HG02973 (cell line): ENCODE results near the gene CNTF.

Experiments used
- ATAC-seq: cut with Tn5 transposase; IDR thresholded peaks from one replicate; pipeline ENCODE4 v1.9.1; 2021; ENCODE audit warnings: moderate library complexity; ENCODE audit not compliant: unreplicated experiment

The CNTF gene

DNA sequence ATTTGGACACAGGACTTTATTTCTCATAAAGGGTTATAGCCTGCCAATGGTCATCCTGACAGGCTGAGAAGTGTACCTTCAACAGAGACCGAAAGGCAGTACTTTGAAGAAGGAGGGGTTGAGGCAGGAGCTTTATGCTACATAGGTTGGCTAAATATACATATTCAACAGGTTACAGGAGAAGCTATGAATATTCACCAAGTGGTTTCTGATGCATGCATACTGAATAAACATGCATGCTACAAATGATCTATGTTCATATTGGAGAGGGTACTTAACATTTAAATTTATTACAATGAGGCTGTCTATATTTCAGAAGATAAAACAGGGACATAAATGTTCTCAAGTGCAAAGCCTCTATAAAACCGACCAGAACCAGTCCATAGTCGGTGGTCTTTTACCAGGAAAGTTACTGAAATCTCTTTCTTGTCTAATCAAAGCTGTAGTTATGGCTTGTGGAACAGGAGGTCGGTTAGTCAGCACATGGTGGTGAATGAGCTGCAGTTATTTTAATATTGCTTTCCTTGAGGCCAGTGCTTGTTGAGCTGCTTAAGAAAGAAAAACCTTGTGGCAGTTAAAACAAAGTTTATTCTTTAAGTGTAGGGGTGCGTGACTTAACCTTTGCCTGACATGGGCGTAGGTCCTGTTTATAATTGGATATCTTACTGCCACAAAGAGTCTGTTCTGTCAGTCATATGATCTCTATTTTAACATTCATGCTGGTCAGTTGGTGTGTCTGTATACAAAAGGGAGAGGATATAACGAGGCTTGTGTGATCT lies 19.5 kb downstream of the CNTF start:
- no peak for ATAC-seq

DNA sequence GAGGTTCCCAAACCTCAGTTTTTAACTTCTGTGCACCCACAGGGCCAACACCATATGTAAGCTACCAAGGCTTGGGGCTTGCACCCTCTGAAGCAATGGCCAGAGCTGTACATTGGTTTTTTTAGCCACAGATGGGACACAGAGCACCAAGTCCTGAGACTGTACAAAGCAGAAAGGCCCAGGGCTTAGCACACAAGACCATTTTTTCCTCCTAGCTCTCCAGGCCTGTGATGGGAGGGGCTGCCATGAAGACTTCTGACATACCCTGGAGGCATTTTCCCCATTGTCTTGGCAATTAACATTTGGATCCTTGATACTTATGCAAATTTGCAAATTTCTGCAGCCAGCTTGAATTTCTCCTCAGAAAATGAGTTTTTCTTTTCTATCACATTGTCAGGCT lies 23.4 kb downstream of the CNTF start:
- ATAC-seq = no peak

DNA sequence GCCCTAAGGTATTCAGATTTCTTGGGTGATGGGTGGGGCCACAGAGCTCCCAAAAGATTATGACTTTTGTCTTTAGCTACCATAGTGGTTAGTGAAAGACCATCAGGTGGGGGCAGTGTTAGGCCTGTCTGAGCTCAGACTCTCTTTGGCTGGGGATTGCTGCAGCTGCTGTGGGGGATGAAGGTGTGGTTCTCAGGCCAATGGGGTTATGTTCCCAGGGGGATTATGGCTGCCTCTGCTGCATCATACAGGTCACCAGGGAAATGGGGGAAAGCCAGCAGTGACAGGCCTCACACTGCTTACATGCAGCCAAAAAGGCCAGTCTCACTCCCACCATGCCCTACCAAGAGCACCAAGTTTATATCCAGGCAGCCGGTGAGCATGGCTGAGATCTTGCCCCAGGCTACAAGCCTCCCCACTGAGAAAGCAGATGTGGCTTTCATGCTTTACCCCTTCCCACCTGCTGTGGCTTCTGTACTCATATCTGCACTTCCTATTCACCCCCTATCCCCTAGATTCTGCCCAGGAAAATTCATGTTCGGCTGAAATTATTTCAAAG lies 24.8 kb downstream of the CNTF start:
- ATAC-seq = peak; percentile 73

DNA sequence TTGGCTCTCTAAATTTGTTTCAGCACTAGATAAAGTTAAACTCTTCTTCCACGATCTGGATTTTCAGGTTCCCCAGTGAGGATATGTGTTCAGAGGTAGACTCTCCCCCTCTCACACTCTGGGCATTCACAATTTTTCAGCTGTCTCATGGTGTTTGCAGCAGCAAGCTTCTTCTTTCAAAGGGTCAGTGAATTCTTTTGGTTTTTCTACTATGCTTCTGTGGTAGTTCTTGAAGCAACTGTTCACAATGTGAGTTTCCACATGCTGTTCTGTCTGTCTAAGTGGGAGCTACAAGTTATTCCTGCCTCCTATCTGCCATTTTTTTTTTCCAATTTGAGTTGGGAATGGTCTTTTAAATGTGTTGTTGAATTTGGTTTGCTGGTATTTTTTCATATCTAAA lies 25.4 kb downstream of the CNTF start:
- ATAC-seq = no peak

DNA sequence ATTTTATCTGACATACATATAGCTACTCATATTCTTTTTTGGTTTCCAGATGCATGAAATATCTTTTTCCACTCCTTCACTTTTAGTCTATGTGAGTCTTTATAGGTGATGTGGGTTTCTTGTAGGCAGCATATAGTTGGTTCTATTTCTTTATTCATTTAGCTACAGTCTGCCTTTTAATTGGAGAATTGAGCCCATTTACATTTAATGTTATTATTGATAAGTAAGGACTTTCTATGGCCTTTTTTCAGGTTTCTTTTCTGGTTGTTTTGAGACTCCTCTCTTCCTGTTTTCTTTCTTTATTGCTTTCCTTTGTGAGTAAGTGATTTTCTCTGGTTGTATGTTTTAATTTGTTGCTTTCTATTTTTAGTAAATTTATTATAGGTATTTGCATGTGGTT lies 27.2 kb downstream of the CNTF start:
- ATAC-seq = no peak

DNA sequence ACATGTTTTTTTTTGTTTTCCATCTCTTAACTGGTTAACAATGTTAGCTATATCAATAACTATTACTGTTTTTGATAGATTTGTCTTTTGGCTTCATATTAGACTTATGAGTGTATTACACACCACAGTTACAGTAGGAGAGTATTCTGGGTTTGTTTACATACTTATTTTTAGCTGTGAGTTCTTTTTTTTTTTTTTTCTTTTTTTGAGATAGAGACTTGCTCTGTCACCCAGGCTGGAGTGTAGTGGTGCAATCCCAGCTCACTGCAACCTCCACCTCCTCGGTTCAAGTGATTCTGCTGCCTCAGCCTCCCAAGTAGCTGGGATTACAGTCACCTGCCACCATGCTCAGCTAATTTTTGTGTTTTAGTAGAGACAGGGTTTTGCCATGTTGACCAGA lies 28.0 kb downstream of the CNTF start:
- no peak for ATAC-seq

DNA sequence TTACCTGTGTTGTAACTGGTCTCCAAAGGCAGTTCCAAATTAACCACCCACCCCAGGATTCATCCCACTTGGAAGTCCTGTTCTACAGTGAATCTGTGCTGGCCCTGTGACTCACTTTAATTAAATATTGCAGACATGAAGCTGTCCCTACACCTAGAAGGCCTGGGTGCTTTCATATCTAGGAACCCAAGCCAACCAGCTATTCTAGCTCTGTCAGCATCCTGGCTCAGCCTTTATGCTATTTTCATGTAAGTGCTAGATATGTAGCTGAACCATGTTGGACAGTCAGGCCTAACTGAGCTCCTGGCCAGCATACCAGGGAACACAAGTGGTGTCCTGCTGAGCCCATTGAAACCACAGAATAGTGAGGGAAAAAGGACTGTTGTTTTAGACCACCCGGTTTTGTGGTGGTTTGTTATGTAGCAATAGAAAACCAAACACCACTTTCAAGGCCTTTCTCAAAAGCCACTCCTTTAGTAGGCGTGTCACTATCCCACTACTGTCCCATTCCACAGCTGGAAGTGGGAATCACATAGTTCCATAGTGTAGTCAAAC lies 30.3 kb downstream of the CNTF start:
- ATAC-seq = no peak

DNA sequence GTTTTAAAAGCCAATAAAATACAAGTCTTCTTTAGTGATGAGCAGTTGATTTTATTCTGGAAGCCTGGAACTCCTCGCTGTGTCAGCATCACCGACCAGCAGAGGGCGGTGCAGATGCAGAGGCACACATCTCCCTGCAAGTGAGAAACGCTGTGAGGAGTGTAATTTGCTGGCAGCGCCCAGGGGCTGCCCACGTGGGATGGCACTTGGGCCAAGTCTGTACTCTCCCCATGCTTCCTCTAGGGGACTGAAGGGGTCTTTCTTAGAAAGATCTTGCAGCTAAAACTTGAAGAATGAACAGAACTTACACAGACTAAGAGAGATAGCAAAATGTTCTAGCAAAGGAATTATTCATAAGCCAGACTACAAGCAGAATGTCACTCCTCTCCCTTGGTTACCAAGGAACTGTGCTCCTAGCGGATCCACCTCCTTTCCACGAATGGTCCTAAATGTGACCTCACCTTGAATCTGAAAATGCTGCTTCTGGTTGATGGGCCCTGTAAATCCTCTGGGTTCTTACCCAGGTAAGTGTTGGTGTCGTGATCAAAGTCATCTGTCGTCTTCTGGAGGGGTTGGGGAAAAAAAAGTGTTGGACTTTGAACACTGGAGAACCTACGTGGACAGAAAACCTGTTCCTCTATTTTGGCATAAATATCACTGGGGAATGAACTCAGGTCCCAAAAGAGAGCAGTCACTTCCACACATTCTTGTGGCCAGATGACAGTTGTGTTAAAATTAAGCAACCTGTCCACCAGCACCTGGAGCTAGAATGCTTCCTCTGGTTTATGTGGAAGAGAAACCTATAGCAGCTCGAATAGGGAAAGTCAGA lies 31.8 kb downstream of the CNTF start:
- ATAC-seq = peak; percentile 83

DNA sequence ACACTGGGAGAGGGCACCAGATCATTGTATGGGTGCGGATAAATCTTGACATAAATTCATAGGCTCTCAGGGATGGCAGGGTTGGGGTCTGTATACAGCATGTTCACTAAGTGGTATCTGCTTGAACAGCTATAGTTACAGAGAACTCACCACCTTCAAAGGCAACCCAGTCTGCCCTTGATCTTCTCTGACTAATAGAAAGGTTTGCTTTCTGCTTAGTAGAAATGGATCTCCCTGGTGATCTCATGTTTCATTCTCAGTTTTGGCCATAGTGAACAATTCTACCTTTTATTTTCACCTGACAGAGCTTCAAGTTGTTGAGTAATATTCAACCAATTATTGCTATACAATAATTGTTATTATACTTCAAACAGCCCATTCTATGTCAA lies 32.4 kb downstream of the CNTF start:
- peak; percentile 47 for ATAC-seq

DNA sequence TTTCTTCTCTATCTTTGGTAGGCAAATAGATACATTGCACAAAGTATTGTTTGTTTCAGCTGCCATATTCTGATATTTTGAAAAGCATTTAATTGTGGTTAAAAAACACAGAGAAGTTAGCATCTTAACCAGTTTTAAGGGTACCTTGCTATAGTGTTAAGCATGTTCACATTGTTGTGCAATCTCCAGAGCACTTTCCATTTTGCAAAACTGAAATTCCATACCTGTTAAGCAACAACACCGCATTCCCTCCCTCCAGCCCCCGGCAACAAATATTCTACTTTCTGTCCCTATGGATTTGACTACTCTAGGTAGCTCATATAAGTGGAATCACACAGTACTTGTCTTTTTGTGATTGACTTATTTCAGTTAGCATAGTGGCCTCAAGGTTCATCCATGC lies 33.9 kb downstream of the CNTF start:
- no peak for ATAC-seq

DNA sequence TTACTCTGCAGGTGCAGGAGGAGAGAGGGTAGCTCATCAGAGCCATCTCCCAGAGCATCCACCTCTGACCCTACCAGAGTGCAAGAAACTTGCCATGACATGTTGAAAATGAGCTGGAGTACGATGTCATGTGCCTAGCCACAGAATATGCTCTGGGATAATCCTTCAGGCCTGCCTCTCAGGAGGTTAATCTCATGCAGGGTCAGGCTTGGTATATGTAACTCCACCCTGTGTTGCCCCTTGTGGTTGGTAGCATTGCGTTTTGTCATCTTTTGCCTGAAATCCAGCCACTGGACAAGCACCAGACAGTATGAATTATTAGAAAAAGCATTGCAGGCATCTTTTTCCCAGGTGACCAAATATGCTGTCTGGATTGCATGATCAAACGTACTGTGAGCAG lies 36.2 kb downstream of the CNTF start:
- ATAC-seq = no peak

DNA sequence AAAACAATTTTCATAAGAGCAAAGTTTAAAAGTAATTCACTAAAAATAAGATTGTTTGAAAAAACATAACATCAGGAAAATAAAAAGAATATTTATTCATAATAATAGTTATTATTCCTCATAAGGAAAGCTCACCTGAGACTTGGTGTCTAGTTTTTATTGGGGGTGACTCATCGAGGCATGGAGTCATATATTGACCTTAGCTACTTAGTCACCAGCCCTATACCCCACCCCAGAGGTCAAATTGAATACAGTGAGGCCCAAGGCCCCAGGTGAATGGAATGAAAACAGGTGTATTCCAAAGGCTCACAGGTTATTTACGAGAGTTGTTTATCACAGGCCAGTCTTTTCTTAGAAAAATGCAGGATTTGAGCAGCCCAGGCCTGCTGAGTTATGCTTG lies 36.9 kb downstream of the CNTF start:
- no peak for ATAC-seq

DNA sequence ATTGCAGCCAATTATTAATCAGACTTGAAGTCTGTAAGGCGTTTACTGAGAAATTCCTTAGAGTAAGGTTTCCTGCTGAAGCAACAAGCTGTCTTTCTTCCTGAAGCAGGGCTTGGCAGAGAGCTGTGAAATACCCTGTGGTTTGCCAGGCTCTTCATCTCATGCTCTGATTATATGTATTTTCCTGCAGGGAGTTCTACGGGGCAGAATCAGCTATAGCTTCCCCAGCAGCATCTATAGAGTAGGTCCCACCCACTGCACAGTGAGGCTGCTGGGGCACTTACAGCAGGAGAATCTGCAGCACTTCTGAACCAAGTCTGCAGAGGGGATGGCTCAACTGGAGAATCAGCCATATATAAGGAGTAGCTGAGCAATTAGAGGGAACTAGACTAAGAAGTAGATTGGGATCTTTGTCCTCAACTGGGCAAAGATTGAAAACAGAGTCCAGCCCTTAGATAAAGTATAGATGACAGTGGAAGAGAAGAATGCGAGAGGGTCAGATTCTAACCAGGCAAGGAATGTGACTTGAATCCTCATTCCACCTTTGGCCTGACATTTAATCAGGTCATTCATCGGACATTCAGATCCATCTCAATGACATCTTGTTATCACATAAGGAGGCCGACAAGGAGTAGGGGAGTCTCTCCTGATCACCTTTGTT lies 37.6 kb downstream of the CNTF start:
- no peak for ATAC-seq

DNA sequence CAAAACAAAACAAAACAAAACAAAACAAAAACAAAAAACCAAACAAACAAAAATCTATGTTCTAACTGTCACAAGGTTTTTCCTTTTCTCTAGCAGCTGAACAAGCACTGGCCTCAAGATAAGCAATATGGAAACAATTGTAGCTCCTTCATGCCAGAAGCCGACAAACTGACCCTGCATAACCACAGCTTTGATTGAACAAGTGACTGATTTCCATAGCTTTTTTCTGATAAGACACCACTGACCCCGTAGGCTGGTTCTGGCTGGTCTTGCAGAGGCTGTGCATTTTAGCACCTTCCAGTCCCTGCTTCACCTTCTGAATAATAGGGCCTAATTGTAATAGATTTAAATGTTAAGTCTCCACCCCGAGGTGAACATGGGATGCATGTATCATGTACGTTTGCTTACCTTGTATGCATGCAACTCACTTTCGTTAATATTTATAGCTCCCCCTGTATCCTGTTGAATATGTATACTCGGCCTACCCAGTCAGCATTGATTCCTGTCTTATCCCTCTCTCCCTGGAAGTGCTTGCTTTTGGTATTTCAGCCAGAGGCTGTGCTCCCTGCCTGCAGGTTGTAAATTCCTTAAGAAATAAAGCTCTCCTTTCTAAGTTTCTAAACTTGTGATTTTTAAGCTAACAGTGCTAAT lies 49.6 kb downstream of the CNTF start:
- no peak for ATAC-seq

DNA sequence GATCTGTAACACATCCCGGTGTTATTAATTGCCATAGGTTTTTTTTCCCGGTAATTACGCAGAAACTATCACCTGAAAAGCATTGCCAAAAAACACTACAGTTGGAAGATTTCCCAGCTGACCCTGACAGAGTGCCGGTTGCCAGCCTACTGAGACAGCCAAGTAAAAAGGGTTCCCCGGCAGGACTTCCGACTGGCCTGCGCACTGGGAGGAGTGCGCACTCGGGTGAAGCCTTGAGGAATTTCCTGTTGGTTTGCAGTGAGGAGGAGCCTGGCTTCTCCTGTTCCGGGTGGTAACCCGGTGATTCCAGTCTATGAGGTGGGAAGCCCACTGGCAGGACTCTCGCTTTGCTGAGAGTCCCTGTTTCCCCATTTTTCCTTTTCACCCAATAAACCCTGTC lies 52.1 kb downstream of the CNTF start:
- ATAC-seq = no peak
